ENCODE results near the gene CAPN9.

Gene CAPN9

DNA sequence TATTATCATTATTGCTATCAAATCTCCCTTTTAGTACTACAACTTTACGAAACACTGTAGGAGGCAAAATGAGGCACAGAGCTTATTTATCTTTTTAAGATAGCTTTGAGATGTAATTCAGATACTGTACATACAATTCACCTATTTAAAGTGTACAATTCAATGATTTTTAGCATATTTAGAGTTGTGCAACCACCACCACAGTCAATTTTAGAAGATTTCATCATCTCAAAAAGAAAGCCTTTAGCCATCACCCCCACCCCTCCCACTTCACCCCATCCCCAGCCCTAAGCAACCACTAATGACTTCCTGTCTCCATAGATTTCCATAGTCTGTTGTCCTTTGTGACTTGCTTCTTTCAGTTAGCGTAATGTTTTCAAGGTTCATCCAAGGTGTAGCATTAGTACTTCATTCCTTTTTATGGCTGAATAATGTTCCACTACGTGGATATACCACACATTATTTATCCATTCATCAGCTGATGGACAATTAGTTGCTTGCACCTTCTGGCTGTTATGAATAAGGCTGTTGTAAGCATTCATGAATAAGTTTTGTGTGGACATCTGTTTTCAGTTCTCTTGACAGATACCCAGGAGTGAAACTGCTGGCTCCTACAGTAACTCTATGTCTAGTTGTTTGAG, 9.4 kb upstream of the CAPN9 start:
- Histone ChIP-seq H3K36me3 (ENCODE audit: insufficient read depth, low read length) (no peaks in the 10 kb centered on the region), H3K9ac (ENCODE audit: low read length) (no peak overlapping the region), H3K27ac (ENCODE audit: low read depth, low read length) (no peak overlapping the region), H3K4me3 (ENCODE audit: low read depth in 1 of 2, low read length in 2 of 2) (no peak overlapping the region), H3K4me1 (ENCODE audit: insufficient read depth, low read length) (no peaks in the 10 kb centered on the region), H3K27me3 (ENCODE audit: control insufficient read depth in 1 of 2, insufficient read depth in 2 of 2, low read length in 2 of 2) (no peaks in the 10 kb centered on the region), H3K9me3 (ENCODE audit: low read length) (no peaks in the 10 kb centered on the region)

DNA sequence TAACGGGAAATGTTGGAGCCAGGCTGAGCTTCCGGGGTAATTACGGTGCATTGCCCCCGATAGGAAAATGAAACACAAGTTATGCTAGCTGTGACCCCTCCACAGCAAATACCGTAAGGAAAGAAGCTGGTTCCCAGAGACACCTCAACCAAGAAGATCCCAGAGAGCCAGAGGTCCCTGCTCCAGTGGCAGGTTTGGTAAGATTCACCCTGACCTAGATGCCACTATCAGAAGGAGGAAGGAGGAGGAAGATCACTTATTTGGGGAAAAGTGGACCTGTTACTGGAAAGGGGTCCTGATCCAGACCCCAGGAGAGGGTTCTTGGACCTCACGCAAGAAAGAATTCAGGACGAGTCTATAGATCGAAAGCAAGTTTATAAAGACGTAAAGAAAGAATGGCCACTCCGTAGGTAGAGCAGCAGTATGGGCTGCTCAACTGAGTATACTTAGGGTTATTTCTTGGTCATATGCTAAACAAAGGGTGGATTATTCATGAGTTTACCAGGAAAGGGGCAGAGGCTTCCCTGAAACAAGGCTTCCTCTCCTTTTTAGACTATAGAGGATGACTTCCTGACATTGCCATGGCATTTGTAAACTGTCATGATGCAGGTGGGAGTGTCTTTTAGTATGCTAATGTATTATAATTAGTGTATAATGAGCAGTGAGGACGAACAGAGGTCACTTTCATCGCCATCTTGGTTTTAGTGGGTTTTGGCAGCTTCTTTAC, 7.5 kb upstream of the CAPN9 start:
- Histone ChIP-seq H3K36me3 (ENCODE audit: insufficient read depth, low read length) (no peaks in the 10 kb centered on the region), H3K27me3 (ENCODE audit: control insufficient read depth in 1 of 2, insufficient read depth in 2 of 2, low read length in 2 of 2) (no peaks in the 10 kb centered on the region), H3K27ac (ENCODE audit: low read depth, low read length) (no peak overlapping the region), H3K9ac (ENCODE audit: low read length) (no peak overlapping the region), H3K9me3 (ENCODE audit: low read length) (no peaks in the 10 kb centered on the region), H3K4me3 (ENCODE audit: low read depth in 1 of 2, low read length in 2 of 2) (no peak overlapping the region), H3K4me1 (ENCODE audit: insufficient read depth, low read length) (no peaks in the 10 kb centered on the region)

DNA sequence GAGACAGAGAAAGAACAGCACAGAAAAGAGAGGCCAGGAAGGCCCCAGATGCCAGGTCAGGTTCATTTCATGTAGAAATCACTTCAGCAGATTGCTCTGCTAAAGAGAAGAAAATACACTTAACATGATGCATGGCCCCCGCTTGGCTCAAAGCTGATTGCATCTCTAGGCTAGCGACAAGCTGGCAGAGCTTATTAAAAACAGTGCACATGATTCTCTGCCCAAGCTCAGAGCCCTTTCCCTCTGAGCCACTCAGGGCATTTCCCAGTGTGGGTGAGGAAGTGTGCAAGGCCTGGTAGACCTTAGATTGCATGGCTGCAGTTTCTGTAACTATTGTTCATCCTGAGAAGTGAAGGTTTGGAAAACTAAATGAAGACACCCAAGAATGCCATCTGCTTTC, 3.3 kb upstream of the CAPN9 start:
- Histone ChIP-seq H3K9ac (ENCODE audit: low read length) (no peak overlapping the region), H3K27me3 (ENCODE audit: control insufficient read depth in 1 of 2, insufficient read depth in 2 of 2, low read length in 2 of 2) (no peaks in the 10 kb centered on the region)

DNA sequence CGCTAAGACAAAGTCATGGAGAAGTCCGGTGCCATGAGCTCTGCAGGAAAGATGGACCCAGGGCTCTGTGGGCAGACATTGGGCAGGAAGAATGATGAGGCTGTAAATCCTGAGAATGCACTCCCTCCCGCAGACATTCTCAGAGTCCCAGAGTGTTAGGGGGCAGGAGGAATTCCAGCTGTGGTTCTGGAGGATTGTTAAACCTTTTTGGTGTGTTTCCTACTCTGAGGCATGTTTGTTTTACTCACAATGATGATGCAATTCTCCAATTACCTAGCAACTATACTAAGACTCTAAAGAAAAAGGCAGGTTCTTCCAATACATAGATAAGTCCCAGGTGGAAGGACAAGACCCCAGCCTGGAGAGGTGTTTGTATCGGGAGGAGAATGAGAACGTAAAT, 2.8 kb upstream of the CAPN9 start:
- Histone ChIP-seq H3K9ac (ENCODE audit: low read length) (no peak overlapping the region), H3K4me1 (ENCODE audit: insufficient read depth, low read length) (no peaks in the 10 kb centered on the region), H3K27me3 (ENCODE audit: control insufficient read depth in 1 of 2, insufficient read depth in 2 of 2, low read length in 2 of 2) (no peaks in the 10 kb centered on the region), H3K36me3 (ENCODE audit: insufficient read depth, low read length) (no peaks in the 10 kb centered on the region), H3K9me3 (ENCODE audit: low read length) (no peaks in the 10 kb centered on the region), H3K4me3 (ENCODE audit: low read depth in 1 of 2, low read length in 2 of 2) (no peak overlapping the region), H3K27ac (ENCODE audit: low read depth, low read length) (no peak overlapping the region)

More for the DNA sequence above, 3.3 kb upstream of the CAPN9 start:
- no peaks in the 10 kb centered on the region for H3K9me3 ChIP-seq (ENCODE audit: low read length)
- no peaks in the 10 kb centered on the region for H3K36me3 ChIP-seq (ENCODE audit: insufficient read depth, low read length)
- H3K4me1 ChIP-seq (ENCODE audit: insufficient read depth, low read length) = no peaks in the 10 kb centered on the region
- H3K4me3 ChIP-seq (ENCODE audit: low read depth in 1 of 2, low read length in 2 of 2) = no peak overlapping the region
- no peak overlapping the region for H3K27ac ChIP-seq (ENCODE audit: low read depth, low read length)

DNA sequence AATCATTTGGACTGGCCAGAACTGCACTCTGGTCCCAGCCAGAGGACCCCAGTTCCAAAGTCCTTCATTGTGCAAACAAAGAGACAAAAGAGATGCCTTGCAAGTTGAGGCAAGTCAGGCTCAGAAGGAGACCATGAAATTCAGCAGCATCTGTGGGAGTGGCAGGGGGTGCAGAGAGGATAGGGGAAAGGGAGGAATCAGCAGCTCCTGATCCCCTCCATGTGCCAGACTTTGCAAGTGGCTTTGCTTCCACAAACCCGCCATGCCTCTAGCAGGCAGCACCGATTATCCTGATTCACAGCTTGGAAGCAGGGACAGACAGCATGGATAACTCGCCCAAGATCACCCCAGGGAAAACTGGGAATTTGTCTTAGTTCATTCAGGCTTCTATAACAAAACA, 2.1 kb upstream of the CAPN9 start:
- no peak overlapping the region for H3K9ac ChIP-seq (ENCODE audit: low read length)

DNA sequence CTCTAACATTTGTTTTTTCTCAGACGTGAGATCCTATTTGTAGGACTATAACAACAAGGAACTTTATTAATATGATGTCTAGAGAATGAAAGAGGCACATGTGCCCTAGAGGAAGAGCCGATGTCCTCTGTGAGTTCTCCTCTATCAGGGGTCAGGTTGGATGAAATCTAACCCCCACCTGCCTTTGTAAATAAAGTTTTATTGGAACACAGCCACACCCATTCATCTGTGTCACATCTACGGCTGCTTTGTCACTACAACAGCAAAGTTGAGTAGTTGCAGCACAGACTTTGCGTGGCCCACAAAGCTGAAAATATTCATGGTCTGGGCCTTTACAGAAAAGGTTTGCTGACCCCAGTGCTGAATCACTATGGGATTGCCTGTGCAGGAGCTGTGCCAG, 571 bp upstream of the CAPN9 start:
- H3K9ac ChIP-seq (ENCODE audit: low read length) = no peak overlapping the region
- H3K4me3 ChIP-seq (ENCODE audit: low read depth in 1 of 2, low read length in 2 of 2) = no peak overlapping the region
- H3K36me3 ChIP-seq (ENCODE audit: insufficient read depth, low read length) = no peaks in the 10 kb centered on the region
- no peaks in the 10 kb centered on the region for H3K4me1 ChIP-seq (ENCODE audit: insufficient read depth, low read length)
- no peaks in the 10 kb centered on the region for H3K27me3 ChIP-seq (ENCODE audit: control insufficient read depth in 1 of 2, insufficient read depth in 2 of 2, low read length in 2 of 2)
- H3K9me3 ChIP-seq (ENCODE audit: low read length) = no peaks in the 10 kb centered on the region
- no peak overlapping the region for H3K27ac ChIP-seq (ENCODE audit: low read depth, low read length)

More for the DNA sequence above, 2.1 kb upstream of the CAPN9 start:
- Histone ChIP-seq H3K36me3 (ENCODE audit: insufficient read depth, low read length) (no peaks in the 10 kb centered on the region), H3K27ac (ENCODE audit: low read depth, low read length) (no peak overlapping the region), H3K4me1 (ENCODE audit: insufficient read depth, low read length) (no peaks in the 10 kb centered on the region), H3K27me3 (ENCODE audit: control insufficient read depth in 1 of 2, insufficient read depth in 2 of 2, low read length in 2 of 2) (no peaks in the 10 kb centered on the region), H3K9me3 (ENCODE audit: low read length) (no peaks in the 10 kb centered on the region), H3K4me3 (ENCODE audit: low read depth in 1 of 2, low read length in 2 of 2) (no peak overlapping the region)

DNA sequence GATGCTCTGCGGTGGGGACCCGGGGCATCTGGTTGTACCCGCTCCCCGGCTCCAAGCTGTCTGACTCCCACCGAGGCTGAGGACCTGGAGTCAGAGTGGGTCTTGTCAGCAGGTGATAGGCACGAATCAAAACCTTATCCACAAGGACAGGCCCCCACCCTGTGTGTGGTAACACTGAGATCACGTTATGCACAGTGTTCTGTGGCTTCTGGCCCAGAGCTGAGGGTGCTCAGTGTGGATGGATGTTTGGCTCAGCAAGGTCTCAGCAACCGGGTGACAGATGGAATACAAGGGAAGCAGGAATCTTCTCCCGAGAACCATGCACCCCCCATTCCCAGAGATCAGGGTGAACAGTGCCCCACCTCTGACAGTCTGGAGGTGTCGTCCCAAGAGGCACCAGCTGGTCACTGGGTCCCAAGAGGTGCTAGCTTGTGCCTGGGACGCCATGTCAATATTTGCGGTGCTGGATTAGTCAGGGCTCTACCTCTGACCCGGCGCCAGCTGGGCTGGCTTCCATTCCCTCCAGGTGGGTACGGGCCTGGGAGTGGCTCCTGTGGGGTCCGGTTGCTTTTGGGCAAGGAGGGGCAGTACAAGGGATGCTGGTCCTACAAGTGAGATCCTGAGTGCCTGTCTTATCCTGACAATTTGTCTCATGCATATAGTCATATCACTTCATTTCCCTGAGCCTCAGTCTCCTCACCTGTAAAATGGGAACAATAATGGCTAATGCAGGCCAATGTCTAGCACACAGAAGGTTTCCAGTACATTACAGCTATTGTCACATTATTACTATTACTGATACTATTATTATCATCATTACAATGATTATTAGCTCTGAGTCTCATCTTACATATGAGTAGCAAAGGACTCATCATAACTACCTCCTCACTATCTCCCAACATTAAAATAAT, 957 bp downstream of the CAPN9 start:
- no peak overlapping the region for H3K4me3 ChIP-seq (ENCODE audit: low read depth in 1 of 2, low read length in 2 of 2)
- H3K4me1 ChIP-seq (ENCODE audit: insufficient read depth, low read length) = no peaks in the 10 kb centered on the region
- no peaks in the 10 kb centered on the region for H3K27me3 ChIP-seq (ENCODE audit: control insufficient read depth in 1 of 2, insufficient read depth in 2 of 2, low read length in 2 of 2)
- H3K9me3 ChIP-seq (ENCODE audit: low read length) = no peaks in the 10 kb centered on the region
- no peaks in the 10 kb centered on the region for H3K36me3 ChIP-seq (ENCODE audit: insufficient read depth, low read length)
- no peak overlapping the region for H3K9ac ChIP-seq (ENCODE audit: low read length)
- no peak overlapping the region for H3K27ac ChIP-seq (ENCODE audit: low read depth, low read length)

DNA sequence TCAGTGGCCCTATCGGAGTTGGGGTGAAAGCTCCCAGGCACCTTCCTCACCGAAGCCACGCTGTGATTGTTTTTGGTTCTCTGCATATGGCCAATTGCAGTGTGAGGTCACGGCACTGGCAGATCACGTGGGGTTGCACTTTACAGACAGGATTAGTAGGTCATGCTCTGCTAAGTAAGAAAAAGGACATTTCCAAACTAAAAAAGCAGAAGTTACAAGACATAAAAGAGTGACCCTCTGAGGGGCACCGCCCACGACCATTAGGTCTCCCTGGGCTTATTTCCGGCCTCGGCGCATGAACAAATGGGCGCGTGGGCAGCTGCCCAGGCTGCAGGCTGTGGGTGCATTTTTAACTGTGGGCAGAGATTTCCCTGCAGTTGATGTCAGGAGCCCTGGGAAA, 2.0 kb downstream of the CAPN9 start:
- H3K36me3 ChIP-seq (ENCODE audit: insufficient read depth, low read length) = no peaks in the 10 kb centered on the region
- no peaks in the 10 kb centered on the region for H3K27me3 ChIP-seq (ENCODE audit: control insufficient read depth in 1 of 2, insufficient read depth in 2 of 2, low read length in 2 of 2)
- no peaks in the 10 kb centered on the region for H3K9me3 ChIP-seq (ENCODE audit: low read length)
- H3K4me3 ChIP-seq (ENCODE audit: low read depth in 1 of 2, low read length in 2 of 2) = no peak overlapping the region
- H3K9ac ChIP-seq (ENCODE audit: low read length) = no peak overlapping the region
- H3K4me1 ChIP-seq (ENCODE audit: insufficient read depth, low read length) = no peaks in the 10 kb centered on the region
- H3K27ac ChIP-seq (ENCODE audit: low read depth, low read length) = no peak overlapping the region

DNA sequence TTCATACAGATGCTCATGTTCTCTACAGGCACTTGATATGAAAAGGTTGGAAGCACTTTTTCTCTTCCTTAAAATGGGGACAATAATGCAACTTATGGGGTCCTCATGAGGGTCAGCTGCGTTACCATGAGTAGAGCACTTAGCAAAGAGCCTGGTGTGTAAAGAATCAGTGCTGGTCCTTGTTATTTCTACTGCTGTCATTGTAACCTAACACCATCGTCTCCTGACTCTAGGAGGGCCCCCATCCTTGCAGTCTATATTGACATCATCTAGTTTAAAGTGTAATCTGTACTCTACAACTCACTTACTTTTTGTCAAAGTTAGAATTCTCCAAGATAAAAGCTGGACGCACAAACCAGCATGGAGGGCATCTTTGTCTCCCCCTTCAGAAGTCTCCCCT, 2.4 kb downstream of the CAPN9 start:
- no peaks in the 10 kb centered on the region for H3K36me3 ChIP-seq (ENCODE audit: insufficient read depth, low read length)
- H3K27me3 ChIP-seq (ENCODE audit: control insufficient read depth in 1 of 2, insufficient read depth in 2 of 2, low read length in 2 of 2) = no peaks in the 10 kb centered on the region
- no peak overlapping the region for H3K9ac ChIP-seq (ENCODE audit: low read length)
- no peaks in the 10 kb centered on the region for H3K4me1 ChIP-seq (ENCODE audit: insufficient read depth, low read length)
- H3K9me3 ChIP-seq (ENCODE audit: low read length) = no peaks in the 10 kb centered on the region
- H3K27ac ChIP-seq (ENCODE audit: low read depth, low read length) = no peak overlapping the region
- H3K4me3 ChIP-seq (ENCODE audit: low read depth in 1 of 2, low read length in 2 of 2) = no peak overlapping the region

DNA sequence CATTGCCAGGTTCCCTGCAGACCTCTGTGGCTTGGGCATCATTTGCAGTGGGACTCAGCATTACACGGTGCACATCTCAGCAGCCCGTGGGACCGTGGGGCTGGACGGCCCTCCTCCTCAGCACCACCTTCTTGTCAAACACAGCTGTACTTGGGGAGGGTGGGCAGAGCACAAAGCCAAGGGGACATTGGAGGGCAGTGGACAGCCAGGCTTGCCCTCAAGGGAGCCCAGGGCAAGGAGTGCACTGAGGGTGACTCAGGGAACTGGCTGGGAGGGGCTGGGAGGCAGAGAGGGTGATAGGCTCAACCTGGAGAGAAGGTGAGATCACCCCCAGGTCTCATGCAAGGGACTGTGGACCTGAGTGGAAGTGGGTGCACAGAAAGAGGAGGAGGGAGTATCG, 3.4 kb downstream of the CAPN9 start:
- H3K27me3 ChIP-seq (ENCODE audit: control insufficient read depth in 1 of 2, insufficient read depth in 2 of 2, low read length in 2 of 2) = no peaks in the 10 kb centered on the region
- no peaks in the 10 kb centered on the region for H3K9me3 ChIP-seq (ENCODE audit: low read length)
- H3K36me3 ChIP-seq (ENCODE audit: insufficient read depth, low read length) = no peaks in the 10 kb centered on the region
- H3K27ac ChIP-seq (ENCODE audit: low read depth, low read length) = no peak overlapping the region
- H3K4me1 ChIP-seq (ENCODE audit: insufficient read depth, low read length) = no peaks in the 10 kb centered on the region
- H3K9ac ChIP-seq (ENCODE audit: low read length) = no peak overlapping the region
- no peak overlapping the region for H3K4me3 ChIP-seq (ENCODE audit: low read depth in 1 of 2, low read length in 2 of 2)

DNA sequence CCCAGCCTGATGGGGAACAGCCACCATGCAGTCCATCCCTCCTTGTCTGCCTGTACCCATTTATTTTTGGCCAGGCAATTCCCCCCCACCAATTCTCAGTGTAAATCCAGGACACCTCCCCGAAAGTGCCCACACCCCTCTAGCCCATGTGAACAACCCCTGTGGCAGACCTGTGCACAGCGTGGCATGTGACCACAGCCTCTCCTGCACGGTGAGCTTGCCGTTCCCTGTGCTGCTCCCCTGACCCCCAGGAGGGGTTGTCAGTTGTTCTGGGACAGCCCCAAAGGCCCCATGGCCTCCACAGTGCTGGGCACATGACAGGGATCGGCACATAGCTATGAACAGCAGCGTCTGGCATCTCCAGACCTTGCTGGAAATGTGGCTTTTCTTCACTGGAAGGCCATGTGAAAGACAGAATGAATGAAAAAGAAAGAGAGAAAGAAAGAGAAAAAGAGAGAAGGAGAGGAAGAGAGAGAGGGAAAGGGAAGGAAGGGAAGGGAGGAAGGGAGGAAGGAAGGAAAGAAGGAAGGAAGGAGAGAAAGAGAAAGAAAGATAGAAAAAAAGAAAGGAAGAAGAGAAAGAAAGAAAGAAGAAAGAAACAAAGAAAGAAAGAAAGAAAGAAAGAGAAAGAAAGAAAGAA, 3.9 kb downstream of the CAPN9 start:
- Histone ChIP-seq H3K27ac (ENCODE audit: low read depth, low read length) (no peak overlapping the region), H3K9ac (ENCODE audit: low read length) (no peak overlapping the region), H3K36me3 (ENCODE audit: insufficient read depth, low read length) (no peaks in the 10 kb centered on the region)

More for the DNA sequence above, 3.9 kb downstream of the CAPN9 start:
- Histone ChIP-seq H3K4me3 (ENCODE audit: low read depth in 1 of 2, low read length in 2 of 2) (no peak overlapping the region), H3K4me1 (ENCODE audit: insufficient read depth, low read length) (no peaks in the 10 kb centered on the region), H3K27me3 (ENCODE audit: control insufficient read depth in 1 of 2, insufficient read depth in 2 of 2, low read length in 2 of 2) (no peaks in the 10 kb centered on the region), H3K9me3 (ENCODE audit: low read length) (no peaks in the 10 kb centered on the region)
